ENCODE results near the gene TSSK2. TPM values are rescaled to one million over a fixed set of nuclear protein-coding genes. Genes with fewer than 3 reads are reported as not detected.
A peak's percentile ranks its signal among the peaks of the same experiment; 100 is the strongest.

TSSK2 gene
- total and polyA plus RNA-seq, 8 donors = 0.67 TPM; not detected in 7

DNA sequence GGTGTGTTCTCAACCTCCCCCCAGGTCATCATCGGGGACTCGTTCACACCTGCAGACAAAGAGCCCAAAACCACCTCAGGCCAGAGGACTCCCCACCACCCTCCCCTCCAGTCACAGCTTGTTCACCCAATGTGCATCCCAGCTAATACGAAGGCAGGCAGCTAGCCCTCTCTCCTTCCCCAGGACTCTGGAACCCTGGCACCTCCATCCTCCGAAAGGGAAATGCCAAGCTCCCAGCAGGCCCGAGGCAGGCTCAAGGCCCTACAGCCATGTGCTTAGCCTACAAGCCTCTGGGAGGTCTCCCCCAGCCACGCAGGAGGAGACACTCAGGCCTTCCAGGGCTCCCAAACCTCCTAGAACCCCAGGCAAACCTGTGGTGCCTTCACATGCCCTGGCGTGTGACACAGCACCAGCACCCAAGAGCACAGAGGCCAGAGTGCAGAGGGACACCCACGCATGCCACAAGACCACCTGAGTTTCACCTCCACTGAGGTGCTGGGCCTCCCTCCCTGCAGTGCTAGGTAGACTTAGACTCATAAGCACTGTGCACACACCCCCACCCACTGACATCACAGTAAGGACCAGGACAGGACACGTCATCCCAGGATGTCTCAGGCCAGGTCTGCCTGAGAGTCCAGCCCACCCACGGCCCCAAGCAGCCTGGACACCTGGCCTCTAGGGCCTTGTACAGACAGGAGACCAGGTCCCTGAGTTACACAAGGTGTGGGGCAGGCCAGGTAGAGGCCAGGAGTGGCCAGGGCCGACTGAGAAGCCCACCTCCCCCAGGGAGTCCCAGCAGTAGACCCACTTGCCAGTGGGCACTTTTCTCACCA, 6.5 kb downstream of the TSSK2 start:
- Histone ChIP-seq H3K36me3 (peaks cover 0 to 100% of the 10 kb centered on the region in 2 donors), H3K4me3 (no peak overlapping the region), H3K9me3 (no peaks in the 10 kb centered on the region), H3K27me3 (no peaks in the 10 kb centered on the region), H3K27ac (no peak overlapping the region), H3K4me1 (no peaks in the 10 kb centered on the region)
- TF ChIP-seq, protein P1, sequence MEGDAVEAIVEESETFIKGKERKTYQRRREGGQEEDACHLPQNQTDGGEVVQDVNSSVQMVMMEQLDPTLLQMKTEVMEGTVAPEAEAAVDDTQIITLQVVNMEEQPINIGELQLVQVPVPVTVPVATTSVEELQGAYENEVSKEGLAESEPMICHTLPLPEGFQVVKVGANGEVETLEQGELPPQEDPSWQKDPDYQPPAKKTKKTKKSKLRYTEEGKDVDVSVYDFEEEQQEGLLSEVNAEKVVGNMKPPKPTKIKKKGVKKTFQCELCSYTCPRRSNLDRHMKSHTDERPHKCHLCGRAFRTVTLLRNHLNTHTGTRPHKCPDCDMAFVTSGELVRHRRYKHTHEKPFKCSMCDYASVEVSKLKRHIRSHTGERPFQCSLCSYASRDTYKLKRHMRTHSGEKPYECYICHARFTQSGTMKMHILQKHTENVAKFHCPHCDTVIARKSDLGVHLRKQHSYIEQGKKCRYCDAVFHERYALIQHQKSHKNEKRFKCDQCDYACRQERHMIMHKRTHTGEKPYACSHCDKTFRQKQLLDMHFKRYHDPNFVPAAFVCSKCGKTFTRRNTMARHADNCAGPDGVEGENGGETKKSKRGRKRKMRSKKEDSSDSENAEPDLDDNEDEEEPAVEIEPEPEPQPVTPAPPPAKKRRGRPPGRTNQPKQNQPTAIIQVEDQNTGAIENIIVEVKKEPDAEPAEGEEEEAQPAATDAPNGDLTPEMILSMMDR (IDR thresholded peaks at IDR 0.05) = no peak
- ATAC-seq = no peak
- intact Hi-C loops (cut with DNase I) = no loop called here
- DNase-seq = no peak

- Histone ChIP-seq H3K4me3 (no peak overlapping the region), H3K4me1 (peaks cover 1 to 7% of the 10 kb centered on the region in 2 donors), H3K27ac (no peak overlapping the region), H3K27me3 (no peaks in the 10 kb centered on the region), H3K9me3 (no peaks in the 10 kb centered on the region), H3K36me3 (peaks cover 0 to 95% of the 10 kb centered on the region in 2 donors)
- ATAC-seq (no peak), DNase-seq (peak in 1 of 4 donors; percentile 65)
- intact Hi-C loops (cut with DNase I) = no loop called here
- TF ChIP-seq, protein P1 (IDR thresholded peaks at IDR 0.05) = no peak
These were observed 7.3 kb downstream of the TSSK2 start for GRCh38 chr22:19138217-19139000.

DNA sequence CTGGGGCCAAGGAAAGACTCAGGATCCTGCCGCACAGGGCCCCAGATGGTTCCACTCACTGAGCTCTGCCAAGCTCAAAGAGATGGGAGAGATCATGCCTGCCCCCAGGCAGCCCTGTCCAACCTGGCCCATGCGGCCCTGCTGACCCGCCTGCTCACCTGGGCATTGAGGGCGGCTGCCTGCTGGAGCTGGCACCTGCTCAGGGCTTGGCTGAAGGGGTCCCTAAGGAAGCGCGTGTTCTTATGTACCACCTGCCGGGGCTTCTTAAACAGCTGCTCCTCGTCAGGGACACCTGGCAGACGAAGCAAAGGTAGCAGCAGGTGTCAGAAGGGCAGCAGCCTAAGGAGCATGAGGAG, 7.9 kb downstream of the TSSK2 start:
- intact Hi-C loops (cut with DNase I) = no loop called here
- no peak for ATAC-seq
- Histone ChIP-seq H3K27me3 (no peaks in the 10 kb centered on the region), H3K27ac (no peak overlapping the region), H3K4me3 (no peak overlapping the region), H3K4me1 (peaks cover 6 to 13% of the 10 kb centered on the region in 2 donors), H3K9me3 (no peaks in the 10 kb centered on the region), H3K36me3 (peaks cover 0 to 89% of the 10 kb centered on the region in 2 donors)
- TF ChIP-seq, protein P1 (IDR thresholded peaks at IDR 0.05) = no peak
- DNase-seq = no peak

DNA sequence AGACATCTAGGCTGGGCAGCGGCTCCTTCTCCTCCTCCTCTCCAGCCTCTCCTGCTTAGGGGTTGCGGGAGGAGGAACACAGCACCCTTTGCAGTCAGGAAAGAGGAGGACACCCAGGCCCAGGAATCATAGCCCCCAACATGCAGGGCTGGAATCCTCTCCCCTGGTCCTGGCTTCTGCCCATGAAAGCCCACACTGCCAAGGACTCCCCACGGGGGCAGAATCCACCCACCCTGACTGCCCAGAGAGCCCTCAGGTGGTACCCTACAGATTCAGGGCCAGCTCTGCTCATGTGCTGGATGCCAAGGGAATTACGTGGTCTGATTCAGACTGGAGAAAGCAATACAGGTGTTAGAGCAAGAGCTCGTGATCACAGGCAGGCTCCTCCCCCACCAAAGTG, 8.9 kb downstream of the TSSK2 start:
- no peak overlapping the region for H3K27ac ChIP-seq
- no peak for ATAC-seq
- TF ChIP-seq, protein P1 (IDR thresholded peaks at IDR 0.05) = no peak
- H3K9me3 ChIP-seq = no peaks in the 10 kb centered on the region
- DNase-seq = no peak
- H3K27me3 ChIP-seq = no peaks in the 10 kb centered on the region
- intact Hi-C loops (cut with DNase I) = no loop called here
- H3K4me1 ChIP-seq = peaks cover 6 to 17% of the 10 kb centered on the region in 2 donors
- H3K36me3 ChIP-seq = peaks cover 0 to 79% of the 10 kb centered on the region in 2 donors
- H3K4me3 ChIP-seq = no peak overlapping the region

- peaks cover 0 to 55% of the 10 kb centered on the region in 2 donors for H3K36me3 ChIP-seq
- H3K4me3 ChIP-seq = no peak overlapping the region
- H3K27ac ChIP-seq = no peak overlapping the region
- no peak for ATAC-seq
- no peaks in the 10 kb centered on the region for H3K9me3 ChIP-seq
- intact Hi-C loops (cut with DNase I) = no loop called here
- peaks cover 6 to 18% of the 10 kb centered on the region in 2 donors for H3K4me1 ChIP-seq
- TF ChIP-seq, protein P1 (IDR thresholded peaks at IDR 0.05) = no peak
- no peak for DNase-seq
- peaks cover 0 to 6% of the 10 kb centered on the region in 2 donors for H3K27me3 ChIP-seq
These were observed 11.3 kb downstream of the TSSK2 start for GRCh38 chr22:19142394-19142793.

Data from left lung (tissue), 10 donors.